HL-60 (cell line): ENCODE measurements around the gene ADPRHL1.

ENCODE experiments used
- DNase-seq, 2 experiments: peaks; one replicate each; pipeline ENCODE4 v3.0.0-alpha.2; 2010 to 2020; ENCODE audit warnings: low read depth in 1 of 2, low spot score in 1 of 2
- H3K27ac ChIP-seq: fragments of 250-450 bp; sonication (Bioruptor Pico); replicated peaks from 2 replicates; pipeline ENCODE4 v1.5.1; 2020; ENCODE audit warnings: mild to moderate bottlenecking, moderate library complexity
- H3K27me3 ChIP-seq: fragments of 250-450 bp; sonication (Bioruptor Pico); 2 replicates; pipeline ENCODE4 v1.5.1; 2021; ENCODE audit warnings: mild to moderate bottlenecking, moderate library complexity; ENCODE audit not compliant: insufficient read depth, poor library complexity, severe bottlenecking
- H3K4me3 ChIP-seq: replicated peaks from 2 replicates; pipeline ENCODE4 v1.5.1; 2011; ENCODE audit warnings: mild to moderate bottlenecking, control low read depth, low read length; ENCODE audit not compliant: insufficient read depth
- CTCF ChIP-seq: IDR thresholded peaks from one replicate; pipeline ENCODE4 v1.5.1; 2011; ENCODE audit warnings: low read length, control low read depth, inconsistent platforms; ENCODE audit not compliant: insufficient read depth
- GABPA ChIP-seq: IDR thresholded peaks from 2 replicates; pipeline ENCODE4 v1.6.1; 2012; ENCODE audit warnings: low read depth
- POLR2AphosphoS5 ChIP-seq: IDR thresholded peaks from 2 replicates; pipeline ENCODE4 v1.6.1; 2012; ENCODE audit warnings: low read depth
- REST ChIP-seq: IDR thresholded peaks from 2 replicates; pipeline ENCODE4 v1.6.1; 2012; ENCODE audit warnings: low read depth; ENCODE audit not compliant: insufficient replicate concordance
- SPI1 ChIP-seq: IDR thresholded peaks from 2 replicates; pipeline ENCODE4 v1.6.1; 2012; ENCODE audit warnings: low read depth, mild to moderate bottlenecking, borderline replicate concordance

ADPRHL1 gene

GRCh38 chr13:113351514-113352026, 101.7 kb downstream of the ADPRHL1 start:
- TF ChIP-seq SPI1 (no peak), GABPA (no peak), POLR2AphosphoS5 (no peak), REST (no peak), CTCF (no peak)
- peaks cover 6% of the 10 kb centered on the region for H3K27me3 ChIP-seq
- no peak for DNase-seq
- H3K4me3 ChIP-seq: no peak overlapping the region
- no peak overlapping the region for H3K27ac ChIP-seq

- Histone ChIP-seq H3K27me3 (peaks cover 4% of the 10 kb centered on the region), H3K4me3 (no peak overlapping the region), H3K27ac (no peak overlapping the region)
- TF ChIP-seq SPI1: no peak
- TF ChIP-seq REST: no peak
- no peak for TF ChIP-seq CTCF
- no peak for TF ChIP-seq GABPA
- TF ChIP-seq POLR2AphosphoS5: no peak
- no peak for DNase-seq
These were observed 102.4 kb downstream of the ADPRHL1 start for GRCh38 chr13:113350938-113351335.

GRCh38 chr13:113350065-113350937, 103.0 kb downstream of the ADPRHL1 start:
- TF ChIP-seq REST: no peak
- no peak for TF ChIP-seq CTCF
- TF ChIP-seq SPI1: no peak
- TF ChIP-seq GABPA: no peak
- no peak for TF ChIP-seq POLR2AphosphoS5
- no peak for DNase-seq
- peaks cover 4% of the 10 kb centered on the region for H3K27me3 ChIP-seq
- no peak overlapping the region for H3K4me3 ChIP-seq
- H3K27ac ChIP-seq: no peak overlapping the region
